Endothelial cell of umbilical vein (primary cell): ENCODE results near the gene KREMEN1. TPM values are rescaled to one million over a fixed set of nuclear protein-coding genes. Genes with fewer than 3 reads are reported as not detected.

Source experiments
- BruUV-seq: library from RNA; stranded (reverse); fragments of 400-500 nt; replicated peaks from 2 replicates; lab custom pipeline; 2021; lab: Mats Ljungman, UMichigan
- CTCF ChIA-PET: fragments of 300-600, 350-600 bp; sonication (Branson Sonifier 250); formaldehyde crosslinking; loops from one replicate; lab custom pipeline; 2021; ENCODE audit warnings: antibody characterized with exemption, inconsistent platforms; lab: Charles Lee
- POLR2A ChIA-PET: fragments of 300-600, 350-600 bp; sonication (Branson Sonifier 250); formaldehyde crosslinking; loops from one replicate; lab custom pipeline; 2021; ENCODE audit warnings: antibody characterized with exemption, inconsistent platforms; lab: Charles Lee
- DNase-seq: peaks from one replicate; pipeline ENCODE4 v3.0.0-alpha.2; 2011; ENCODE audit warnings: low read depth, low spot score
- FAIRE-seq: peaks from 2 replicates; lab custom pipeline; 2011; peaks lifted over from hg19 to GRCh38; lab: Jason Lieb, UNC
- H2AFZ ChIP-seq: 2 replicates; pipeline ENCODE4 v1.6.0; 2012; ENCODE audit warnings: low read depth, low read length, control low read depth, inconsistent platforms
- H3K27ac ChIP-seq: 2 replicates; pipeline ENCODE4 v1.5.1; 2011; ENCODE audit warnings: low read depth, mild to moderate bottlenecking, control low read depth, low read length, moderate library complexity; ENCODE audit not compliant: insufficient read depth
- H3K27me3 ChIP-seq, 2 experiments: 2 replicates each; pipeline versions ENCODE4 v1.6.0 to v1.6.1; 2011; ENCODE audit warnings: low read length in 2 of 2, mixed read lengths in 1 of 2; ENCODE audit not compliant: control insufficient read depth in 2 of 2, insufficient read depth in 2 of 2
- H3K36me3 ChIP-seq, 2 experiments: 2 replicates in 1 of 2; 3 replicates in 1 of 2; pipeline ENCODE4 v1.5.1; 2011; ENCODE audit warnings: low read length in 2 of 2, mild to moderate bottlenecking in 1 of 2, moderate library complexity in 1 of 2; ENCODE audit not compliant: control insufficient read depth in 2 of 2, insufficient read depth in 2 of 2; ENCODE audit errors: extremely low read depth in 1 of 2
- H3K4me1 ChIP-seq: 3 replicates; pipeline ENCODE4 v1.5.1; 2011; ENCODE audit warnings: mild to moderate bottlenecking, low read length; ENCODE audit not compliant: control insufficient read depth, insufficient read depth; ENCODE audit errors: extremely low read depth
- H3K4me2 ChIP-seq: 2 replicates; pipeline ENCODE4 v1.6.1; 2011; ENCODE audit warnings: low read length, control low read depth, mixed read lengths; ENCODE audit not compliant: insufficient read depth
- H3K4me3 ChIP-seq, 3 experiments: fragments of 200-600 bp in 1 of 3; sonication (generic), shearing (Covaris generic) in 1 of 3; replicated peaks in 1 of 3; 2 replicates each; pipeline ENCODE4 v1.5.1; 2011 to 2016; ENCODE audit warnings: control low read depth in 3 of 3, low read length in 3 of 3, mild to moderate bottlenecking in 2 of 3, inconsistent platforms in 1 of 3, low read depth in 1 of 3, moderate library complexity in 1 of 3; ENCODE audit not compliant: insufficient read depth in 1 of 3
- H3K79me2 ChIP-seq: 2 replicates; pipeline ENCODE4 v1.6.0; 2012; ENCODE audit warnings: low read length, inconsistent platforms; ENCODE audit not compliant: control insufficient read depth, insufficient read depth
- H3K9ac ChIP-seq: replicated peaks from 2 replicates; pipeline ENCODE3; 2011; ENCODE audit warnings: low read length, control low read depth; ENCODE audit not compliant: insufficient read depth; ENCODE audit errors: extremely low read depth
- H3K9me1 ChIP-seq: replicated peaks from 3 replicates; pipeline ENCODE4 v1.6.0; 2011; ENCODE audit warnings: mild to moderate bottlenecking, low read length; ENCODE audit not compliant: control insufficient read depth, insufficient read depth; ENCODE audit errors: extremely low read depth
- H3K9me3 ChIP-seq: replicated peaks from 2 replicates; pipeline ENCODE4 v1.5.1; 2012; ENCODE audit warnings: low read length, inconsistent platforms; ENCODE audit not compliant: control insufficient read depth, insufficient read depth
- H4K20me1 ChIP-seq: replicated peaks from 2 replicates; pipeline ENCODE3; 2011; ENCODE audit warnings: mild to moderate bottlenecking, low read length; ENCODE audit not compliant: control insufficient read depth, insufficient read depth; ENCODE audit errors: extremely low read depth
- CTCF ChIP-seq, 2 donors: IDR thresholded peaks; 1 replicate in 1 of 2; 2 replicates in 1 of 2; pipeline ENCODE4 v1.5.1; 2011; ENCODE audit warnings: low read length in 2 of 2, mild to moderate bottlenecking in 2 of 2, moderate library complexity in 2 of 2, control low read depth in 1 of 2, inconsistent platforms in 1 of 2, low read depth in 1 of 2; ENCODE audit not compliant: insufficient read depth in 1 of 2; ENCODE audit errors: extremely low read depth in 1 of 2
- EZH2 ChIP-seq: IDR thresholded peaks from 2 replicates; pipeline ENCODE4 v1.6.1; 2012; ENCODE audit warnings: borderline replicate concordance, low read depth, mild to moderate bottlenecking, moderate library complexity, low read length, inconsistent platforms; ENCODE audit not compliant: severe bottlenecking
- FOS ChIP-seq: IDR thresholded peaks from 2 replicates; pipeline ENCODE4 v1.6.1; 2011; ENCODE audit warnings: mild to moderate bottlenecking, low read length, moderate library complexity, borderline replicate concordance; ENCODE audit not compliant: insufficient read depth
- GATA2 ChIP-seq: IDR thresholded peaks from 2 replicates; pipeline ENCODE4 v1.7.0; 2011; ENCODE audit warnings: low read depth, mild to moderate bottlenecking, moderate library complexity, mixed read lengths, low read length; ENCODE audit not compliant: insufficient read length, insufficient read depth
- JUN ChIP-seq: IDR thresholded peaks from 2 replicates; pipeline ENCODE4 v1.6.1; 2011; ENCODE audit warnings: borderline replicate concordance, low read depth; ENCODE audit not compliant: insufficient read length, insufficient read depth
- MAX ChIP-seq: IDR thresholded peaks from 2 replicates; pipeline ENCODE4 v1.6.1; 2011; ENCODE audit not compliant: insufficient read depth, insufficient read length
- MYC ChIP-seq: IDR thresholded peaks from one replicate; pipeline ENCODE4 v1.6.1; 2011; ENCODE audit warnings: mild to moderate bottlenecking, low read depth, low read length
- POLR2A ChIP-seq: IDR thresholded peaks from 2 replicates; pipeline ENCODE4 v1.6.1; 2012; ENCODE audit warnings: low read depth, mild to moderate bottlenecking, control low read depth, low read length
- POLR2AphosphoS5 ChIP-seq: IDR thresholded peaks from 2 replicates; pipeline ENCODE4 v1.6.1; 2012; ENCODE audit warnings: low read depth, mild to moderate bottlenecking, control low read depth, low read length, moderate library complexity; ENCODE audit not compliant: insufficient read depth
- dilution Hi-C: fragments of 300-500 bp; cut with MboI; formaldehyde crosslinking; loops from one replicate; pipeline ENCODE4 v1.15.0; 2019; ENCODE audit warnings: low sequenced_read_pairs; ENCODE audit not compliant: extremely low pct_ligation_motif_present
- intact Hi-C: fragments of 100-400 bp; cut with micrococcal nuclease; formaldehyde crosslinking; loops from one replicate; pipeline ENCODE4 v1.10.0; 2022
- polyA plus RNA-seq, 4 experiments: library from polyadenylated mRNA; depleted of rRNA in 3 of 4; stranded (reverse) in 3 of 4; unstranded in 1 of 4; fragments of >200 nt; gene quantifications; 2 replicates each; pipeline versions ENCODE4 v1.2.1 to v1.2.3, GENCODE V29; 2011 to 2012; ENCODE audit warnings: missing spikeins in 1 of 4
- total RNA-seq: library from RNA; stranded (reverse); gene quantifications from 2 replicates; pipeline ENCODE4 v1.2.3, GENCODE V29; 2021

The KREMEN1 gene
- total and polyA plus RNA-seq, 2 donors (not counting 3 experiments of a cell fraction or from before 2014, with no cell fraction given) = 0.58 to 1.1 TPM

DNA sequence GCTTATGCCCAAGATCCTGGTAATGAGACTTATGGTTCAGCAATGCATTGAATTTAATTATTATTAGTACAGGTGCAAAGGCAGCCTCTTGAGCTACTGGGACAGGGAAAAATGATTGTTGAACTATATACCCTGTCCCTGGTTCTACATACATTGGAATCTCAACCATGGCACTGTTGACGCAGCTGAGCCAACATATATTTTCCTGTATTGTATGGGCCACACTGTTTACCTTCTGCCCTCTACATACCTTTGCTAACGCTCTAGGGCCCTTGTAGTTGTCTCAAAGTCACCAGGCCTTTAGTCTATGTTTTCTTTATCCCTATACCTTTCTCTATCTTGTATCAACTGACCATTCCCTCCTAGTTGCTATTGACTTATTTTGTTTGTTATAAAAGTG lies 22.6 kb downstream of the KREMEN1 start:
- H3K27me3 ChIP-seq = peaks cover 7 to 11% of the 10 kb centered on the region in 2 experiments
- ChIA-PET POLR2A (no interaction called here), CTCF (interaction anchor here (1.4 kb wide), 1 partner anchor 22 kb away, joined by 3 read pairs; the partner anchor contains the start of gene KREMEN1)
- BruUV-seq = no TSS peak
- FAIRE-seq (no peak), DNase-seq (no peak)
- H4K20me1 ChIP-seq = no peaks in the 10 kb centered on the region
- H3K79me2 ChIP-seq = no peaks in the 10 kb centered on the region
- no peak overlapping the region for H3K4me2 ChIP-seq
- intact Hi-C loops = no loop called here
- H3K9me1 ChIP-seq = no peaks in the 10 kb centered on the region
- dilution Hi-C loops = no loop called here
- H3K4me1 ChIP-seq = no peaks in the 10 kb centered on the region
- H3K9ac ChIP-seq = no peak overlapping the region
- no peak overlapping the region for H3K27ac ChIP-seq
- no peak overlapping the region for H3K4me3 ChIP-seq
- no peak overlapping the region for H2AFZ ChIP-seq
- no peaks in the 10 kb centered on the region for H3K9me3 ChIP-seq
- TF ChIP-seq MAX = no peak
- no peak for TF ChIP-seq EZH2
- H3K36me3 ChIP-seq = no peaks in the 10 kb centered on the region

GRCh38 chr22:29096736-29097669 lies 24.2 kb downstream of the KREMEN1 start:
- no peak overlapping the region for H2AFZ ChIP-seq
- no peaks in the 10 kb centered on the region for H3K36me3 ChIP-seq
- TF ChIP-seq MYC = no peak
- TF ChIP-seq EZH2 = no peak
- no peak for TF ChIP-seq POLR2A
- TF ChIP-seq FOS = no peak
- TF ChIP-seq MAX = no peak
- no peak for TF ChIP-seq JUN
- no peak for TF ChIP-seq CTCF (IDR thresholded peaks at IDR 0.05; ENCODE audit: extremely low read depth in 1 of 2, insufficient read depth in 1 of 2, low read depth in 1 of 2, low read length in 2 of 2)
- no peak for TF ChIP-seq POLR2AphosphoS5
- TF ChIP-seq GATA2 = no peak
- ChIA-PET CTCF (no interaction called here), POLR2A (no interaction called here)
- H4K20me1 ChIP-seq = no peaks in the 10 kb centered on the region
- no peak for DNase-seq
- no peak overlapping the region for H3K27ac ChIP-seq
- FAIRE-seq = no peak
- no peaks in the 10 kb centered on the region for H3K9me1 ChIP-seq
- intact Hi-C loops = no loop called here
- peaks cover 4 to 8% of the 10 kb centered on the region in 2 experiments for H3K27me3 ChIP-seq
- BruUV-seq = no TSS peak
- no peaks in the 10 kb centered on the region for H3K9me3 ChIP-seq
- no peak overlapping the region for H3K4me2 ChIP-seq
- dilution Hi-C loops = no loop called here
- H3K4me1 ChIP-seq = no peaks in the 10 kb centered on the region
- no peak overlapping the region for H3K4me3 ChIP-seq
- no peaks in the 10 kb centered on the region for H3K79me2 ChIP-seq
- H3K9ac ChIP-seq = no peak overlapping the region
